H9 (cell line): Measurements from ENCODE around the gene SP5. TPM values are rescaled to one million over a fixed set of nuclear protein-coding genes. Genes with fewer than 3 reads are reported as not detected.

Experiments
- DNase-seq: peaks from one replicate; pipeline ENCODE4 v3.0.0-alpha.2; 2017
- H2AFZ ChIP-seq: one replicate; pipeline ENCODE4 v1.6.1; 2013; ENCODE audit warnings: mild to moderate bottlenecking, low read length, control low read depth, moderate library complexity
- H2AK5ac ChIP-seq: 2 replicates; pipeline ENCODE4 v1.6.1; 2013; ENCODE audit warnings: low read length, control low read depth, mixed read lengths; ENCODE audit not compliant: insufficient read length
- H2BK120ac ChIP-seq: one replicate; pipeline ENCODE4 v1.6.1; 2013; ENCODE audit warnings: low read depth, mild to moderate bottlenecking, low read length, control low read depth, inconsistent platforms; ENCODE audit not compliant: poor library complexity, severe bottlenecking
- H2BK12ac ChIP-seq: 2 replicates; pipeline ENCODE4 v1.6.1; 2013; ENCODE audit warnings: low read length, control low read depth, mixed read lengths, low read depth; ENCODE audit not compliant: insufficient read length
- H2BK15ac ChIP-seq: 2 replicates; pipeline ENCODE4 v1.6.1; 2013; ENCODE audit warnings: low read depth, low read length, control low read depth
- H2BK20ac ChIP-seq: one replicate; pipeline ENCODE4 v1.6.1; 2013; ENCODE audit warnings: low read depth, mild to moderate bottlenecking, low read length, control low read depth, inconsistent platforms; ENCODE audit not compliant: poor library complexity, severe bottlenecking
- H2BK5ac ChIP-seq: 2 replicates; pipeline ENCODE4 v1.6.1; 2013; ENCODE audit warnings: low read length, control low read depth, mixed read lengths; ENCODE audit not compliant: insufficient read length
- H3K14ac ChIP-seq: 2 replicates; pipeline ENCODE4 v1.6.1; 2013; ENCODE audit warnings: low read length, control low read depth; ENCODE audit not compliant: insufficient read depth
- H3K18ac ChIP-seq: 2 replicates; pipeline ENCODE4 v1.6.1; 2013; ENCODE audit warnings: low read depth, mild to moderate bottlenecking, mixed read lengths, low read length, control low read depth; ENCODE audit not compliant: insufficient read length
- H3K23ac ChIP-seq: 2 replicates; pipeline ENCODE4 v1.6.1; 2013; ENCODE audit warnings: low read length, control low read depth, mixed read lengths, low read depth; ENCODE audit not compliant: insufficient read length
- H3K23me2 ChIP-seq: 2 replicates; pipeline ENCODE4 v1.6.1; 2013; ENCODE audit warnings: low read depth, mild to moderate bottlenecking, mixed read lengths, low read length, control low read depth; ENCODE audit not compliant: insufficient read length, poor library complexity, severe bottlenecking
- H3K27ac ChIP-seq: 2 replicates; pipeline ENCODE4 v1.5.1; 2013; ENCODE audit warnings: low read length, control low read depth, mixed read lengths, low read depth; ENCODE audit not compliant: insufficient read length
- H3K27me3 ChIP-seq: 2 replicates; pipeline ENCODE4 v1.6.1; 2013; ENCODE audit warnings: low read length, control low read depth, inconsistent platforms; ENCODE audit not compliant: insufficient read depth
- H3K4ac ChIP-seq: 2 replicates; pipeline ENCODE4 v1.6.1; 2013; ENCODE audit warnings: low read depth, mild to moderate bottlenecking, control low read depth, inconsistent platforms, low read length, moderate library complexity
- H3K4me1 ChIP-seq: 2 replicates; pipeline ENCODE4 v1.6.1; 2013; ENCODE audit warnings: low read length, control low read depth, inconsistent platforms; ENCODE audit not compliant: insufficient read depth
- H3K4me2 ChIP-seq: 2 replicates; pipeline ENCODE4 v1.6.1; 2013; ENCODE audit warnings: low read length, control low read depth, mixed read lengths; ENCODE audit not compliant: insufficient read length, insufficient read depth
- H3K56ac ChIP-seq: 2 replicates; pipeline ENCODE4 v1.6.1; 2013; ENCODE audit warnings: low read depth, mild to moderate bottlenecking, mixed read lengths, low read length, control low read depth; ENCODE audit not compliant: insufficient read length
- H3K79me1 ChIP-seq: 2 replicates; pipeline ENCODE4 v1.6.1; 2013; ENCODE audit warnings: low read depth, mild to moderate bottlenecking, moderate library complexity, low read length, control low read depth, inconsistent platforms; ENCODE audit not compliant: insufficient read depth, poor library complexity, severe bottlenecking
- H3K79me2 ChIP-seq: 2 replicates; pipeline ENCODE4 v1.6.1; 2013; ENCODE audit warnings: low read length, control low read depth, inconsistent platforms; ENCODE audit not compliant: insufficient read depth
- H3K9ac ChIP-seq: 2 replicates; pipeline ENCODE4 v1.6.1; 2013; ENCODE audit warnings: low read length, control low read depth, mixed read lengths; ENCODE audit not compliant: insufficient read length; ENCODE audit errors: extremely low read depth
- H3K9me3 ChIP-seq: one replicate; pipeline ENCODE4 v1.6.1; 2013; ENCODE audit warnings: low read depth, low read length, inconsistent platforms; ENCODE audit not compliant: control insufficient read depth
- H3T11ph ChIP-seq: one replicate; pipeline ENCODE4 v1.6.1; 2013; ENCODE audit warnings: mild to moderate bottlenecking, low read length, control low read depth, inconsistent platforms
- H4K20me1 ChIP-seq: one replicate; pipeline ENCODE4 v1.6.1; 2013; ENCODE audit not compliant: control insufficient read depth, insufficient read length, insufficient read depth
- H4K5ac ChIP-seq: 2 replicates; pipeline ENCODE4 v1.6.1; 2013; ENCODE audit warnings: low read depth, mild to moderate bottlenecking, mixed read lengths, low read length, control low read depth; ENCODE audit not compliant: insufficient read length
- H4K8ac ChIP-seq: replicated peaks from 2 replicates; pipeline ENCODE4 v1.6.1; 2013; ENCODE audit warnings: low read length, control low read depth, mixed read lengths, low read depth; ENCODE audit not compliant: insufficient read length
- H4K91ac ChIP-seq: 2 replicates; pipeline ENCODE4 v1.6.1; 2013; ENCODE audit warnings: low read depth, mild to moderate bottlenecking, moderate library complexity, mixed read lengths, low read length, control low read depth; ENCODE audit not compliant: insufficient read length
- H3K27ac Mint-ChIP-seq, 3 experiments: 2 replicates in 2 of 3; 3 replicates in 1 of 3; pipeline ENCODE4 v1.8.0; 2020 to 2021; ENCODE audit warnings: mixed read lengths in 3 of 3, mild to moderate bottlenecking in 1 of 3, moderate library complexity in 1 of 3
- H3K27me3 Mint-ChIP-seq: 2 replicates; pipeline ENCODE4 v1.8.0; 2021; ENCODE audit warnings: low read depth, mild to moderate bottlenecking, moderate library complexity, mixed read lengths
- H3K36me3 Mint-ChIP-seq, 3 experiments: 2 replicates in 2 of 3; 3 replicates in 1 of 3; pipeline ENCODE4 v1.8.0; 2020 to 2021; ENCODE audit warnings: low read depth in 3 of 3, mixed read lengths in 3 of 3; ENCODE audit not compliant: insufficient read depth in 1 of 3
- H3K4me1 Mint-ChIP-seq, 2 experiments: 2 replicates each; pipeline ENCODE4 v1.8.0; 2020; ENCODE audit warnings: mixed read lengths in 2 of 2
- H3K4me3 Mint-ChIP-seq, 2 experiments: 2 replicates in 1 of 2; 3 replicates in 1 of 2; pipeline ENCODE4 v1.8.0; 2020 to 2021; ENCODE audit warnings: mild to moderate bottlenecking in 2 of 2, mixed read lengths in 2 of 2, moderate library complexity in 1 of 2
- H3K9me3 Mint-ChIP-seq, 2 experiments: 2 replicates in 1 of 2; 3 replicates in 1 of 2; pipeline ENCODE4 v1.8.0; 2020; ENCODE audit warnings: mild to moderate bottlenecking in 2 of 2, mixed read lengths in 2 of 2, moderate library complexity in 1 of 2
- WGBS: extraction: QIAGEN DNeasy Blood & Tissue Kit; methylation state at CpG from one replicate; pipeline ENCODE4 v1.1.7; 2013; ENCODE audit warnings: missing lambda C conversion rate, low lambda C conversion rate, mixed read lengths; ENCODE audit not compliant: insufficient read length; ENCODE audit errors: extremely low coverage; 5-methylcytosine and 5-hydroxymethylcytosine counted together
- total RNA-seq: library from RNA; stranded (reverse); gene quantifications from 2 replicates; pipeline ENCODE4 v1.2.1, GENCODE V29; 2021
- TF ChIP-seq, protein P1 (sequence below): fragments of 200-600 bp; sonication (generic); conservative IDR thresholded peaks from 3 replicates; pipeline ENCODE4 v1.8.0; 2021; ENCODE audit warnings: antibody characterized with exemption, mild to moderate bottlenecking

SP5 gene
- total RNA-seq, 1 experiment from 2014 or later = 1.7 TPM

GRCh38 chr2:170717991-170718589 lies 3.0 kb downstream of the SP5 start:
- Histone ChIP-seq H3K4me2 (peak overlapping the region; percentile 24), H3K4ac (no peak overlapping the region), H2BK15ac (no peak overlapping the region), H2AFZ (no peak overlapping the region), H3T11ph (no peak overlapping the region), H3K23ac (no peak overlapping the region), H3K27me3 (peaks cover 48% of the 10 kb centered on the region), H3K23me2 (peaks cover 10% of the 10 kb centered on the region), H3K18ac (no peak overlapping the region), H3K79me1 (no peaks in the 10 kb centered on the region), H2BK120ac (no peak overlapping the region), H3K14ac (no peak overlapping the region), H4K91ac (no peak overlapping the region), H4K5ac (no peak overlapping the region), H3K56ac (no peak overlapping the region), H3K9me3 (no peaks in the 10 kb centered on the region), H4K20me1 (no peaks in the 10 kb centered on the region), H2BK12ac (no peak overlapping the region), H3K79me2 (no peaks in the 10 kb centered on the region), H4K8ac (no peak overlapping the region), H2AK5ac (no peak overlapping the region), H2BK20ac (no peak overlapping the region), H3K27ac (no peak overlapping the region), H3K4me1 (no peaks in the 10 kb centered on the region), H2BK5ac (no peak overlapping the region), H3K9ac (no peak overlapping the region)
- no CpG with 5 or more reads among the region's 18 CpGs for WGBS
- peaks cover 21 to 29% of the 10 kb centered on the region in 2 experiments for H3K4me1 Mint-ChIP-seq
- H3K36me3 Mint-ChIP-seq = no peaks in the 10 kb centered on the region; a peak in 1 of 7 replicates
- peaks cover 91% of the 10 kb centered on the region for H3K27me3 Mint-ChIP-seq
- peaks cover 2 to 14% of the 10 kb centered on the region in 2 experiments; a peak in 3 of 5 replicates for H3K9me3 Mint-ChIP-seq
- DNase-seq = no peak
- TF ChIP-seq, protein P1, sequence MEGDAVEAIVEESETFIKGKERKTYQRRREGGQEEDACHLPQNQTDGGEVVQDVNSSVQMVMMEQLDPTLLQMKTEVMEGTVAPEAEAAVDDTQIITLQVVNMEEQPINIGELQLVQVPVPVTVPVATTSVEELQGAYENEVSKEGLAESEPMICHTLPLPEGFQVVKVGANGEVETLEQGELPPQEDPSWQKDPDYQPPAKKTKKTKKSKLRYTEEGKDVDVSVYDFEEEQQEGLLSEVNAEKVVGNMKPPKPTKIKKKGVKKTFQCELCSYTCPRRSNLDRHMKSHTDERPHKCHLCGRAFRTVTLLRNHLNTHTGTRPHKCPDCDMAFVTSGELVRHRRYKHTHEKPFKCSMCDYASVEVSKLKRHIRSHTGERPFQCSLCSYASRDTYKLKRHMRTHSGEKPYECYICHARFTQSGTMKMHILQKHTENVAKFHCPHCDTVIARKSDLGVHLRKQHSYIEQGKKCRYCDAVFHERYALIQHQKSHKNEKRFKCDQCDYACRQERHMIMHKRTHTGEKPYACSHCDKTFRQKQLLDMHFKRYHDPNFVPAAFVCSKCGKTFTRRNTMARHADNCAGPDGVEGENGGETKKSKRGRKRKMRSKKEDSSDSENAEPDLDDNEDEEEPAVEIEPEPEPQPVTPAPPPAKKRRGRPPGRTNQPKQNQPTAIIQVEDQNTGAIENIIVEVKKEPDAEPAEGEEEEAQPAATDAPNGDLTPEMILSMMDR = no peak
- H3K27ac Mint-ChIP-seq = no peak overlapping the region
- peak overlapping the region; percentile 0 to 49; a peak in 4 of 5 replicates for H3K4me3 Mint-ChIP-seq
